Lower lobe of right lung (tissue), 2 donors: Measurements from ENCODE around the gene KCNQ5. TPM values are rescaled to one million over a fixed set of nuclear protein-coding genes. Genes with fewer than 3 reads are reported as not detected.

Experiments
- ATAC-seq, 2 donors: fragments of 200-7000 bp; cut with Tn5 transposase; one replicate each; pipeline ENCODE4 v1.9.1; 2020 to 2022; ENCODE audit warnings: mild to moderate bottlenecking in 2 of 2, moderate library complexity in 2 of 2
- DNase-seq: peaks from one replicate; pipeline ENCODE4 v3.0.0-alpha.2; 2020
- H3K27ac ChIP-seq: fragments of 200-600 bp; one replicate; pipeline ENCODE4 v1.8.0; 2022
- H3K27me3 ChIP-seq: fragments of 200-600 bp; one replicate; pipeline ENCODE4 v1.8.0; 2022; ENCODE audit warnings: low read depth
- H3K36me3 ChIP-seq: fragments of 200-600 bp; one replicate; pipeline ENCODE4 v1.8.0; 2022; ENCODE audit warnings: mild to moderate bottlenecking
- H3K4me1 ChIP-seq: fragments of 200-600 bp; one replicate; pipeline ENCODE4 v1.8.0; 2022
- H3K4me3 ChIP-seq: fragments of 200-600 bp; one replicate; pipeline ENCODE4 v1.8.0; 2022; ENCODE audit warnings: mild to moderate bottlenecking
- H3K9me3 ChIP-seq: fragments of 200-600 bp; one replicate; pipeline ENCODE4 v1.8.0; 2022
- intact Hi-C: fragments of 100-400 bp; cut with DNase I; formaldehyde crosslinking; loops from one replicate; pipeline ENCODE4 v1.11.0; 2022
- total RNA-seq: library from RNA; stranded (reverse); fragmentation: NEBNext Ultra II Directional; extraction: Animal tissue kit (Norgen Biotek cat#: 25700); gene quantifications from one replicate; pipeline ENCODE4 v1.2.1, GENCODE V29; 2021
- TF ChIP-seq, protein P1 (sequence below): fragments of 200-600 bp; IDR thresholded peaks from one replicate; pipeline ENCODE4 v1.8.0; 2022; ENCODE audit warnings: antibody characterized with exemption, mild to moderate bottlenecking
- donor health status: DM: no; HTN: yes; CAD: no; lungs with severe emphysema.

The KCNQ5 gene
- total RNA-seq, 1 donor from 2014 or later, result 0.35 TPM

DNA sequence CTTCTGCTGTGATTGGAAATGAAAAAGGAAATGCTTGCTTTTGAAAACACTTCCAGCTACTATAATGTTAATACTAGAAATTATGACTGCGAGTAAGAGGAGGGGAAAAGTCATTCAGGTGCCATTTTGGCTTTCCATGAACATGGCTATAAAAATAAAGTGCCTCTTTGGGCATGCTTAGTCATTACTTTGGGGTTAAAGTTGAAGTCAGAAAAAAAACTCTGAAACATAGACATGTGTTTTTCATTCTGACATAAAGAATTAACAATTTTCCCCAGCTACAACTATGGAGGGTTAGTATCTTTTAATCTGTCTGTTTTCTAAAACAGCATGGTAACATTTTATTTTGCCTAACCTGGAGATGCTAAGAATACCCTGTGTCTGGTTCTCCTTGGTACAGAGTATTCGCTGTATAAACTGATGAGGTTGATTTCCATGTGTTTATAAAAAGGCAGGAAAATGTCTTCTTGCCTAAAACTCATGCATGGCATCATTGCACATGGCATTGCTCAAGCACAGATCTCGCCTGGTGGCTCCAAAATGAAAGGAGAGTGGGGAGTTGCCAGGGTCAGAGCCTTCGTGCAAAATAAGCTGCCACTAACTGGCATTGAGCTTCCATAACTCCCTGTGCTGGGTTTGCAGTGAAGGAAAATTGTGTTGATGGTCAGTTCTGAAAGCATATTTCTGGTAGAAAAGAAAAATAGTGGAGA, 188.9 kb downstream of the KCNQ5 start:
- TF ChIP-seq, protein P1, sequence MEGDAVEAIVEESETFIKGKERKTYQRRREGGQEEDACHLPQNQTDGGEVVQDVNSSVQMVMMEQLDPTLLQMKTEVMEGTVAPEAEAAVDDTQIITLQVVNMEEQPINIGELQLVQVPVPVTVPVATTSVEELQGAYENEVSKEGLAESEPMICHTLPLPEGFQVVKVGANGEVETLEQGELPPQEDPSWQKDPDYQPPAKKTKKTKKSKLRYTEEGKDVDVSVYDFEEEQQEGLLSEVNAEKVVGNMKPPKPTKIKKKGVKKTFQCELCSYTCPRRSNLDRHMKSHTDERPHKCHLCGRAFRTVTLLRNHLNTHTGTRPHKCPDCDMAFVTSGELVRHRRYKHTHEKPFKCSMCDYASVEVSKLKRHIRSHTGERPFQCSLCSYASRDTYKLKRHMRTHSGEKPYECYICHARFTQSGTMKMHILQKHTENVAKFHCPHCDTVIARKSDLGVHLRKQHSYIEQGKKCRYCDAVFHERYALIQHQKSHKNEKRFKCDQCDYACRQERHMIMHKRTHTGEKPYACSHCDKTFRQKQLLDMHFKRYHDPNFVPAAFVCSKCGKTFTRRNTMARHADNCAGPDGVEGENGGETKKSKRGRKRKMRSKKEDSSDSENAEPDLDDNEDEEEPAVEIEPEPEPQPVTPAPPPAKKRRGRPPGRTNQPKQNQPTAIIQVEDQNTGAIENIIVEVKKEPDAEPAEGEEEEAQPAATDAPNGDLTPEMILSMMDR, result no peak
- H3K27ac ChIP-seq, result no peak overlapping the region
- H3K9me3 ChIP-seq, result no peaks in the 10 kb centered on the region
- intact Hi-C loops, result no loop called here
- no peaks in the 10 kb centered on the region for H3K27me3 ChIP-seq
- DNase-seq (no peak), ATAC-seq (no peak)
- H3K4me3 ChIP-seq, result no peak overlapping the region
- H3K36me3 ChIP-seq, result no peaks in the 10 kb centered on the region
- H3K4me1 ChIP-seq, result no peaks in the 10 kb centered on the region

DNA sequence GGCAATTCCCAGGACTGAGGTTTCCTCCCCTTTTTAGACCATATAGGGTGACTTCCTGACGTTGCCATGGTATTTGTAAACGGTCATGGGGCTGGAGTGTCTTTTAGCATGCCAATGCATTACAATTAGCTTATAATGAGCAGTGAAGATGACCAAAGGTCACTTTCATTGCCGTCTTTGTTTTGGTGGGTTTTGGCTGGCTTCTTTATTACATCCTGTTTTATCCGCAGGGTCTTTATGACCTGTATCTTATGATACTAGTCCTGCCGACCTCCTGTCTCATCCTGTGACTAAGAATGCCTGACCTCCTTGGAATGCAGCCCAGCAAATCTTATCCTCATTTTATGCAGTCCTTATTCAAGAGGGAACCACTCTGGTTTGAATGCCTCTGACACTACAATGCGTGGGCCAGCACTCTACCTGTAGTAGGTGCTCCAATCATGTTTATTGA, 190.1 kb downstream of the KCNQ5 start:
- Histone ChIP-seq H3K36me3 (no peaks in the 10 kb centered on the region), H3K27me3 (no peaks in the 10 kb centered on the region), H3K9me3 (no peaks in the 10 kb centered on the region), H3K27ac (no peak overlapping the region), H3K4me1 (no peaks in the 10 kb centered on the region), H3K4me3 (no peak overlapping the region)
- ATAC-seq (no peak), DNase-seq (no peak)
- TF ChIP-seq, protein P1, result no peak
- intact Hi-C loops, result no loop called here

DNA sequence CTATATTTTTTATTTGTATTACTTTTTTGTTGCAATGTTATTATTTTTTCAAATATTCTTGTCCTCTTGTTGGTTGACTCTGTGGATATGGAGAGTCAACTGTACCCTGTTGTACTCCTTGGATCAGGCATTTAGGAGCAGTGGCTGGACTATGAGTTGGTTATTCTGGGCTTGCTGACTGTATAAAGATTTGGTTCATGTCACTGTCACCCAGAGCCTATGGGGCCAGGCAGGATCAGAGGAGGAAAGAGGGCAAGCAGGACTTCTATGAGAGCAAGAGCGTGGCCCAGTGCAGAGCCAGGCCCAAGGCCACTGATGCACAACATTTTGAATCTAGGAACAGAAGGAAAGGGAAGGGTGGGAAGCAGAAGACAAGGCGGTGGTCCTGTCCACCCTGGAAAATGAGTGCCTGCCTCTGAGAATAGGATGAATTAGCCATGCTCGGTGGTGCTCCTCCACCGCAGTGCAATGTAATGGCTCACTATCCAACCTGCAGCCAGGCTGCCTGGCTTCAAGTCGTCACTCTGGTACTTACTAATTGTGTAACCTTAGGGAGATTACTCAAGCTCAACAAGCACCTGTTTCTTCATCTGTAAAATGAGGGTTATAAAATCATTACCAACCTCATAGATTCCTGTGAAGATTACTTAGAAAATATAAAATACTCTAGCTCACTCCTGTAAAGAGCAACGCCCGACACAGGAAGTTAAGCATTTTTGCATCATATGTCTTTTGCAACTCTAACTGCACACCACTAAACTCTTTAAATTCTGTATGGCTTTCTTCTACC, 192.1 kb downstream of the KCNQ5 start:
- intact Hi-C loops, result no loop called here
- Histone ChIP-seq H3K9me3 (no peaks in the 10 kb centered on the region), H3K4me1 (no peaks in the 10 kb centered on the region), H3K36me3 (no peaks in the 10 kb centered on the region), H3K27ac (no peak overlapping the region), H3K27me3 (no peaks in the 10 kb centered on the region), H3K4me3 (no peak overlapping the region)
- DNase-seq (no peak), ATAC-seq (no peak)
- TF ChIP-seq, protein P1, result no peak

DNA sequence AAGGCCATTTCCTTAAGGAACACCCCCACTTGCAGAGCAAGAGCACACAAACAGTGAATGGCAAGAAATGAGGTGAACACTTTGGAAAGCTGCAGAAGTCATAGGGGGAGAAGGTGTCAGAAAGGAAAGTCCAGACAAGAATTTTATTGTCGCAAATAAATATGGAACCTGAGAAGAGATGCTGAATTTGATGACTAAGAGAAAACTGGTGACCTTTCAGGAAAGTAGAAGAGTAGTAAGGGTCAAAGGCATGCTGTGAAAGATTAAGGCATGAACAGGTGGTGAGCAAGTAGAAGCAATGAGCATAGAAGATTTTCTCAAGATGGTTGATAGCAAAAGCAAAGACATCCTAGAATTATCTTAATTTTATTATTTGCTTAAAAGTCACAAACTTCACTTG, 194.2 kb downstream of the KCNQ5 start:
- TF ChIP-seq, protein P1, result no peak

DNA sequence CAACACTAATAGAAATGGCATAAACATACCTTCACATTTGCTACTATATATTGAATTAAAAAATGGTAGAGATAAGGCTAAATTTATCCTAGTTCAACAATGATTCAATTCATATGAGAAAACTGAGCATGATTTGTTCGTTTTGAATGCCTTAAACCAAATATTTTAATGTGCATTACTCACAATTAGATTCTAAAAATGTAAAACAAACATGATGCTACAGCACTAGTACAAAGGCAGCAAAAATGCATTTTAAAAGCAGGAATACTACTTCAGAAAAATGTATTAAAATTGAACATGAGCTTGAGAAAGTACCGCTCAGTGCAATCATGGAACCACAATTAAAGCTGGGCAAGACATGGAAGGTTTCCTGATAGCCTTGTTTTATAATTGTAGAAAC, 195.3 kb downstream of the KCNQ5 start:
- Histone ChIP-seq H3K4me1 (no peaks in the 10 kb centered on the region), H3K4me3 (no peak overlapping the region), H3K9me3 (no peaks in the 10 kb centered on the region), H3K36me3 (no peaks in the 10 kb centered on the region), H3K27me3 (no peaks in the 10 kb centered on the region), H3K27ac (no peak overlapping the region)
- TF ChIP-seq, protein P1, result no peak
- intact Hi-C loops, result no loop called here
- no peak for ATAC-seq
- DNase-seq, result no peak

More for the DNA sequence above, 194.2 kb downstream of the KCNQ5 start:
- Histone ChIP-seq H3K36me3 (no peaks in the 10 kb centered on the region), H3K27me3 (no peaks in the 10 kb centered on the region), H3K4me1 (no peaks in the 10 kb centered on the region), H3K27ac (no peak overlapping the region), H3K4me3 (no peak overlapping the region), H3K9me3 (no peaks in the 10 kb centered on the region)
- no peak for DNase-seq
- intact Hi-C loops, result no loop called here
- no peak for ATAC-seq
